Measurements from ENCODE around the gene TCAIM.
A peak's percentile ranks its signal among the peaks of the same experiment; 100 is the strongest.
"Not testable (repeated sequence)": the region's sequence is repeated elsewhere in the genome, so short reads cannot be mapped to it uniquely, and the experiment has no call there.

The TCAIM gene

GRCh38 chr3:44346590-44346989 is 8.0 kb downstream of the TCAIM start:
- DNase-seq: not testable (repeated sequence)

GRCh38 chr3:44348993-44349392 is 10.4 kb downstream of the TCAIM start:
- no peak for DNase-seq

GRCh38 chr3:44353355-44353924 is 14.9 kb downstream of the TCAIM start:
- DNase-seq: no peak

- peak; percentile 39 for DNase-seq
Measured at GRCh38 chr3:44355362-44356033, 16.9 kb downstream of the TCAIM start.

GRCh38 chr3:44359146-44359751 is 20.7 kb downstream of the TCAIM start:
- DNase-seq: no peak

GRCh38 chr3:44363591-44363990 is 25.0 kb downstream of the TCAIM start:
- no peak for DNase-seq

- DNase-seq: no peak
Measured at GRCh38 chr3:44365952-44366351, 27.4 kb downstream of the TCAIM start.

GRCh38 chr3:44375450-44375849 is 36.9 kb downstream of the TCAIM start:
- no peak for DNase-seq

GRCh38 chr3:44387404-44387803 is 48.8 kb downstream of the TCAIM start:
- DNase-seq: no peak

- DNase-seq: no peak
Measured at GRCh38 chr3:44392489-44392888, 53.9 kb downstream of the TCAIM start.

GRCh38 chr3:44395714-44396113 is 57.1 kb downstream of the TCAIM start:
- DNase-seq: no peak

GRCh38 chr3:44396200-44397171 is 57.9 kb downstream of the TCAIM start:
- DNase-seq: peak; percentile 2

GRCh38 chr3:44398271-44398670 is 59.7 kb downstream of the TCAIM start:
- DNase-seq: not testable (repeated sequence)

GRCh38 chr3:44398853-44399252 is 60.3 kb downstream of the TCAIM start:
- DNase-seq: no peak

GRCh38 chr3:44400771-44401170 is 62.2 kb downstream of the TCAIM start:
- DNase-seq: no peak

- no peak for DNase-seq
Measured at GRCh38 chr3:44402548-44402947, 64.0 kb downstream of the TCAIM start.

GRCh38 chr3:44409640-44410410 is 71.3 kb downstream of the TCAIM start:
- DNase-seq: no peak

GRCh38 chr3:44411031-44411645 is 72.6 kb downstream of the TCAIM start:
- DNase-seq: no peak

- no peak for DNase-seq
Measured at GRCh38 chr3:44412365-44412764, 73.8 kb downstream of the TCAIM start.

- DNase-seq: no peak
Measured at GRCh38 chr3:44414517-44415090, 76.0 kb downstream of the TCAIM start.

- no peak for DNase-seq
Measured at GRCh38 chr3:44415421-44415820, 76.9 kb downstream of the TCAIM start.

Data from NCI-H510A treated with DMSO at 0.1 percent for 48 hours (cell line).